ENCODE measurements around the gene ASTN2.

GRCh38 chr9:116436121-116436520 is 978.7 kb downstream of the ASTN2 start:
- TF ChIP-seq CTCF (IDR thresholded peaks at IDR 0.05; ENCODE audit: insufficient read depth, low read depth, low read length), result no peak
- no peak for TF ChIP-seq EZH2 (IDR thresholded peaks at IDR 0.05; ENCODE audit: insufficient read depth, low read length)
